ENCODE data around the gene MMP15.

DNA sequence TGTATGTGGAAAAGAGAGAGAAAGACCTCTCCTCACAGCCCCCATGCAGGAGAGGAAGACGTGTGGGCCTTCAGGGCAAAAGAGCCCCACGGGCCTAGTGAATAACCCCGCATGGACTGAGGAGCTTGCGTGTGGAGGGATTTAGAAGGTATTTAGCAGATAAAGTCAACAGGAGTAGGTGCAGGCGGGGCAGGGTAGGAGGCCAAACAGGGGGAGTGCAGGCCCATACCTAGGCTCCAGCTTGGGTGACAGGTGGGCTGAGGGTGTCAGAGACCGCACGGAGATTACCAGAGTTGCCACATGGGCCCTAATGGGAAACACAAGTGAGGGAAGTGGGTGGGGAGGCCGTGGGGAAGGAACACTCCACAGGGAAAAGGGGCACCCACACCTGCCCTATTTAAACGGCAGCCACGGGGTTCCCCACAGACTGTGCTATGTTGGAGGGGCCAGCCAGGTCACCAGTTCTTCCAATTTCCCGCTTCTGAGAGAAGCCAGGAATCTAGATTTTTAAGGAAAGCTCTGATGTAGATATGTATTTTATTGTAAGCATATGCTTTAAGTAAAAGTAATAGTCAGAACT lies 46.5 kb upstream of the MMP15 start:
- no peak for TF ChIP-seq CTCF (IDR thresholded peaks at IDR 0.05)
- no peak for TF ChIP-seq ZNF121 (CRISPR knock-in tag; IDR thresholded peaks at IDR 0.05)
- no peak for TF ChIP-seq ATF2 (CRISPR knock-in tag; IDR thresholded peaks at IDR 0.05; ENCODE audit: borderline replicate concordance, low read depth)
- TF ChIP-seq, protein P1, sequence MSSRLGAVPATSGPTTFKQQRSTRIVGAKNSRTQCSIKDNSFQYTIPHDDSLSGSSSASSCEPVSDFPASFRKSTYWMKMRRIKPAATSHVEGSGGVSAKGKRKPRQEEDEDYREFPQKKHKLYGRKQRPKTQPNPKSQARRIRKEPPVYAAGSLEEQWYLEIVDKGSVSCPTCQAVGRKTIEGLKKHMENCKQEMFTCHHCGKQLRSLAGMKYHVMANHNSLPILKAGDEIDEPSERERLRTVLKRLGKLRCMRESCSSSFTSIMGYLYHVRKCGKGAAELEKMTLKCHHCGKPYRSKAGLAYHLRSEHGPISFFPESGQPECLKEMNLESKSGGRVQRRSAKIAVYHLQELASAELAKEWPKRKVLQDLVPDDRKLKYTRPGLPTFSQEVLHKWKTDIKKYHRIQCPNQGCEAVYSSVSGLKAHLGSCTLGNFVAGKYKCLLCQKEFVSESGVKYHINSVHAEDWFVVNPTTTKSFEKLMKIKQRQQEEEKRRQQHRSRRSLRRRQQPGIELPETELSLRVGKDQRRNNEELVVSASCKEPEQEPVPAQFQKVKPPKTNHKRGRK (CRISPR knock-in tag; IDR thresholded peaks at IDR 0.05; ENCODE audit: borderline replicate concordance): no peak
- TF ChIP-seq CREB1 (CRISPR knock-in tag; IDR thresholded peaks at IDR 0.05): no peak
- TF ChIP-seq, protein P2, sequence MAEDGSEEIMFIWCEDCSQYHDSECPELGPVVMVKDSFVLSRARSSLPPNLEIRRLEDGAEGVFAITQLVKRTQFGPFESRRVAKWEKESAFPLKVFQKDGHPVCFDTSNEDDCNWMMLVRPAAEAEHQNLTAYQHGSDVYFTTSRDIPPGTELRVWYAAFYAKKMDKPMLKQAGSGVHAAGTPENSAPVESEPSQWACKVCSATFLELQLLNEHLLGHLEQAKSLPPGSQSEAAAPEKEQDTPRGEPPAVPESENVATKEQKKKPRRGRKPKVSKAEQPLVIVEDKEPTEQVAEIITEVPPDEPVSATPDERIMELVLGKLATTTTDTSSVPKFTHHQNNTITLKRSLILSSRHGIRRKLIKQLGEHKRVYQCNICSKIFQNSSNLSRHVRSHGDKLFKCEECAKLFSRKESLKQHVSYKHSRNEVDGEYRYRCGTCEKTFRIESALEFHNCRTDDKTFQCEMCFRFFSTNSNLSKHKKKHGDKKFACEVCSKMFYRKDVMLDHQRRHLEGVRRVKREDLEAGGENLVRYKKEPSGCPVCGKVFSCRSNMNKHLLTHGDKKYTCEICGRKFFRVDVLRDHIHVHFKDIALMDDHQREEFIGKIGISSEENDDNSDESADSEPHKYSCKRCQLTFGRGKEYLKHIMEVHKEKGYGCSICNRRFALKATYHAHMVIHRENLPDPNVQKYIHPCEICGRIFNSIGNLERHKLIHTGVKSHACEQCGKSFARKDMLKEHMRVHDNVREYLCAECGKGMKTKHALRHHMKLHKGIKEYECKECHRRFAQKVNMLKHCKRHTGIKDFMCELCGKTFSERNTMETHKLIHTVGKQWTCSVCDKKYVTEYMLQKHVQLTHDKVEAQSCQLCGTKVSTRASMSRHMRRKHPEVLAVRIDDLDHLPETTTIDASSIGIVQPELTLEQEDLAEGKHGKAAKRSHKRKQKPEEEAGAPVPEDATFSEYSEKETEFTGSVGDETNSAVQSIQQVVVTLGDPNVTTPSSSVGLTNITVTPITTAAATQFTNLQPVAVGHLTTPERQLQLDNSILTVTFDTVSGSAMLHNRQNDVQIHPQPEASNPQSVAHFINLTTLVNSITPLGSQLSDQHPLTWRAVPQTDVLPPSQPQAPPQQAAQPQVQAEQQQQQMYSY (CRISPR knock-in tag; IDR thresholded peaks at IDR 0.05): no peak
- TF ChIP-seq ATF6 (CRISPR knock-in tag; IDR thresholded peaks at IDR 0.05): no peak
